Spleen (tissue), 7 donors: ENCODE data around the gene HCAR1.

Experiments
- POLR2A ChIP-seq, 3 donors: fragments of 450-650 bp; IDR thresholded peaks; one replicate each; pipeline ENCODE4 v1.5.1; 2017; ENCODE audit warnings: antibody characterized with exemption in 3 of 3, mild to moderate bottlenecking in 1 of 3
- POLR2AphosphoS5 ChIP-seq, 3 donors: sonication (generic); formaldehyde crosslinking; IDR thresholded peaks; one replicate each; pipeline ENCODE4 v1.5.1; 2017; ENCODE audit warnings: antibody characterized with exemption in 3 of 3
- TF ChIP-seq, protein P1 (sequence below), 11 experiments: fragments of 200-600 bp in 7 of 11; fragments of 450-650 bp in 4 of 11; sonication (generic) in 4 of 11; IDR thresholded peaks in 8 of 11; conservative IDR thresholded peaks in 3 of 11; 1 replicate in 7 of 11; 2 replicates in 4 of 11; pipeline versions ENCODE4 v1.4.0 to v1.8.0; 2016 to 2021; ENCODE audit warnings: antibody characterized with exemption in 11 of 11, inconsistent platforms in 4 of 11, mild to moderate bottlenecking in 1 of 11
- donor health status: DM: no; HTN: no; CAD: no; lungs with moderate emphysema.
- donor health status: DM: no; HTN: no; CAD: no.
- donor health status: DM: no; HTN: no; CAD: no.

DNA sequence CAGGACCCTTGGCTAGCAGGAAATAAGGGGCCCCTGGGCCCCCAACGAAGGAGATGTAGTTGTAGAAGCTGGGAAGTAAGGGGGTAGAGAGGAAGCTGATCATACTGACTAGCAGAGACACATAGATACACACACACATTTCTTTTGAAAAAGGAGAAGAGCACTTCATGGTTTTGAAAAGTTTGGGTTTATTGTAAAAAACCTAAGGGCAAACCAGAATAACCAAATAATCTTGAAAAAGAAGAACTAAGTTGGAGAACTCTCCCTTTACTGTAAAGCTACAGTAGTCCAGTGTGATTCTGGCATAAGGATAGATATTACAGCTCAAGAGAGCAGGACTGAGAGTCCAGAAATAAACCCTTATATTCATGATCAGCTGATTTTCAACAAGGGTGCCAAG lies 8.3 kb downstream of the HCAR1 start:
- TF ChIP-seq POLR2A (IDR thresholded peaks at IDR 0.05) (no peak), POLR2AphosphoS5 (IDR thresholded peaks at IDR 0.05) (no peak)
- TF ChIP-seq, protein P1, sequence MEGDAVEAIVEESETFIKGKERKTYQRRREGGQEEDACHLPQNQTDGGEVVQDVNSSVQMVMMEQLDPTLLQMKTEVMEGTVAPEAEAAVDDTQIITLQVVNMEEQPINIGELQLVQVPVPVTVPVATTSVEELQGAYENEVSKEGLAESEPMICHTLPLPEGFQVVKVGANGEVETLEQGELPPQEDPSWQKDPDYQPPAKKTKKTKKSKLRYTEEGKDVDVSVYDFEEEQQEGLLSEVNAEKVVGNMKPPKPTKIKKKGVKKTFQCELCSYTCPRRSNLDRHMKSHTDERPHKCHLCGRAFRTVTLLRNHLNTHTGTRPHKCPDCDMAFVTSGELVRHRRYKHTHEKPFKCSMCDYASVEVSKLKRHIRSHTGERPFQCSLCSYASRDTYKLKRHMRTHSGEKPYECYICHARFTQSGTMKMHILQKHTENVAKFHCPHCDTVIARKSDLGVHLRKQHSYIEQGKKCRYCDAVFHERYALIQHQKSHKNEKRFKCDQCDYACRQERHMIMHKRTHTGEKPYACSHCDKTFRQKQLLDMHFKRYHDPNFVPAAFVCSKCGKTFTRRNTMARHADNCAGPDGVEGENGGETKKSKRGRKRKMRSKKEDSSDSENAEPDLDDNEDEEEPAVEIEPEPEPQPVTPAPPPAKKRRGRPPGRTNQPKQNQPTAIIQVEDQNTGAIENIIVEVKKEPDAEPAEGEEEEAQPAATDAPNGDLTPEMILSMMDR (IDR thresholded peaks at IDR 0.05 in 8 of 11, conservative IDR thresholded peaks at IDR 0.05 in 3 of 11): no peak
